Neural progenitor cell (in vitro differentiated cells): ENCODE data around the gene ZNF462. TPM values are rescaled to one million over a fixed set of nuclear protein-coding genes. Genes with fewer than 3 reads are reported as not detected.
A peak's percentile ranks its signal among the peaks of the same experiment; 100 is the strongest.

Experiments
- DNase-seq: peaks from one replicate; pipeline ENCODE4 v3.0.0-alpha.2; 2016; ENCODE audit warnings: low spot score
- H2AFZ ChIP-seq: fragments of 200-600 bp; sonication (generic); replicated peaks from 2 replicates; pipeline ENCODE4 v1.6.1; 2016; ENCODE audit warnings: antibody characterized with exemption
- H3F3A ChIP-seq: fragments of 200-600 bp; sonication (generic); 2 replicates; pipeline ENCODE4 v1.6.1; 2016; ENCODE audit warnings: antibody characterized with exemption, low read depth
- H3K27ac ChIP-seq: fragments of 200-600 bp; sonication (generic); 2 replicates; pipeline ENCODE4 v1.5.1; 2016; ENCODE audit warnings: mild to moderate bottlenecking
- H3K27me3 ChIP-seq: fragments of 200-600 bp; sonication (generic); 2 replicates; pipeline ENCODE4 v1.6.1; 2016; ENCODE audit warnings: mild to moderate bottlenecking, moderate library complexity
- H3K36me3 ChIP-seq: fragments of 200-600 bp; sonication (generic); 2 replicates; pipeline ENCODE4 v1.5.1; 2016
- H3K4me1 ChIP-seq: fragments of 200-600 bp; sonication (generic); 2 replicates; pipeline ENCODE4 v1.6.1; 2016; ENCODE audit warnings: mixed run types
- H3K4me2 ChIP-seq: fragments of 200-600 bp; sonication (generic); 2 replicates; pipeline ENCODE4 v1.6.1; 2016
- H3K4me3 ChIP-seq: fragments of 200-600 bp; sonication (generic); 2 replicates; pipeline ENCODE4 v1.5.1; 2016
- H3K79me2 ChIP-seq: fragments of 200-600 bp; sonication (generic); 2 replicates; pipeline ENCODE4 v1.6.1; 2016; ENCODE audit warnings: low read depth
- H3K9ac ChIP-seq: fragments of 200-600 bp; sonication (generic); 2 replicates; pipeline ENCODE4 v1.6.1; 2016
- H3K9me3 ChIP-seq: fragments of 200-600 bp; sonication (generic); 2 replicates; pipeline ENCODE4 v1.5.1; 2016; ENCODE audit warnings: low read depth
- H4K20me1 ChIP-seq: fragments of 200-600 bp; sonication (generic); 2 replicates; pipeline ENCODE4 v1.6.1; 2016; ENCODE audit warnings: low read depth
- H3K27ac Mint-ChIP-seq: 3 replicates; pipeline ENCODE4 v1.8.0; 2021; ENCODE audit warnings: mixed read lengths
- H3K27me3 Mint-ChIP-seq: 2 replicates; pipeline ENCODE4 v1.8.0; 2022; ENCODE audit warnings: low read depth, mild to moderate bottlenecking, inconsistent platforms, moderate library complexity, mixed read lengths; ENCODE audit not compliant: insufficient read depth
- H3K36me3 Mint-ChIP-seq: 3 replicates; pipeline ENCODE4 v1.8.0; 2021; ENCODE audit warnings: mixed read lengths
- H3K4me1 Mint-ChIP-seq: 3 replicates; pipeline ENCODE4 v1.8.0; 2021; ENCODE audit warnings: mixed read lengths
- H3K4me3 Mint-ChIP-seq: 3 replicates; pipeline ENCODE4 v1.8.0; 2021; ENCODE audit warnings: mild to moderate bottlenecking, moderate library complexity, mixed read lengths
- H3K9me3 Mint-ChIP-seq: 3 replicates; pipeline ENCODE4 v1.8.0; 2020; ENCODE audit warnings: mixed read lengths
- CTCF ChIP-seq: fragments of 200-600 bp; sonication (generic); IDR thresholded peaks from 2 replicates; pipeline ENCODE4 v1.5.1; 2017; ENCODE audit warnings: antibody characterized with exemption, mild to moderate bottlenecking
- EZH2 ChIP-seq: fragments of 200-600 bp; sonication (generic); IDR thresholded peaks from 2 replicates; pipeline ENCODE4 v1.6.1; 2017; ENCODE audit warnings: antibody characterized with exemption, mild to moderate bottlenecking, moderate library complexity
- EZH2phosphoT487 ChIP-seq: fragments of 200-600 bp; sonication (generic); IDR thresholded peaks from 2 replicates; pipeline ENCODE4 v1.6.1; 2017; ENCODE audit warnings: antibody characterized with exemption
- total RNA-seq: library from RNA; depleted of rRNA; stranded (reverse); fragments of >200 nt; gene quantifications from 2 replicates; pipeline ENCODE4 v1.2.3, GENCODE V29; 2015; ENCODE audit warnings: low replicate concordance

Gene ZNF462
- total RNA-seq, 1 donor from 2014 or later: 81.8 TPM

- H3K27ac ChIP-seq: peak overlapping the region; percentile 26
- H4K20me1 ChIP-seq: peaks cover 75% of the 10 kb centered on the region
- no peak overlapping the region for H3K9ac ChIP-seq
- H3K4me1 ChIP-seq: peaks cover 84% of the 10 kb centered on the region
- DNase-seq: no peak
- H3K9me3 ChIP-seq: no peaks in the 10 kb centered on the region
- TF ChIP-seq EZH2phosphoT487 (no peak), EZH2 (no peak), CTCF (no peak)
- H3K9me3 Mint-ChIP-seq: peaks cover 54% of the 10 kb centered on the region
- H3F3A ChIP-seq: peaks cover 23% of the 10 kb centered on the region
- H3K27ac Mint-ChIP-seq: no peak overlapping the region
- peaks cover 10% of the 10 kb centered on the region for H3K36me3 ChIP-seq
- no peak overlapping the region for H3K4me3 Mint-ChIP-seq
- H3K79me2 ChIP-seq: peaks cover 100% of the 10 kb centered on the region
- H3K27me3 ChIP-seq: no peaks in the 10 kb centered on the region
- H3K36me3 Mint-ChIP-seq: peaks cover 77% of the 10 kb centered on the region
- peak overlapping the region; percentile 96 for H3K4me2 ChIP-seq
- H3K4me3 ChIP-seq: no peak overlapping the region
- peaks cover 21% of the 10 kb centered on the region for H3K4me1 Mint-ChIP-seq
- no peak overlapping the region for H2AFZ ChIP-seq
- peaks cover 11% of the 10 kb centered on the region for H3K27me3 Mint-ChIP-seq
These were observed 5.6 kb downstream of the ZNF462 start for GRCh38 chr9:106868565-106868964.

- H3F3A ChIP-seq: peaks cover 25% of the 10 kb centered on the region
- no peaks in the 10 kb centered on the region for H3K27me3 ChIP-seq
- Mint-ChIP-seq H3K4me1 (peaks cover 21% of the 10 kb centered on the region), H3K9me3 (peaks cover 54% of the 10 kb centered on the region), H3K27me3 (peaks cover 6% of the 10 kb centered on the region), H3K27ac (no peak overlapping the region), H3K36me3 (peaks cover 81% of the 10 kb centered on the region), H3K4me3 (no peak overlapping the region)
- H3K79me2 ChIP-seq: peaks cover 100% of the 10 kb centered on the region
- DNase-seq: no peak
- no peak for TF ChIP-seq EZH2
- TF ChIP-seq EZH2phosphoT487: no peak
- no peak for TF ChIP-seq CTCF
- H3K4me1 ChIP-seq: peaks cover 88% of the 10 kb centered on the region
- no peak overlapping the region for H3K9ac ChIP-seq
- H3K4me3 ChIP-seq: no peak overlapping the region
- no peak overlapping the region for H2AFZ ChIP-seq
- H4K20me1 ChIP-seq: peaks cover 80% of the 10 kb centered on the region
- peaks cover 10% of the 10 kb centered on the region for H3K36me3 ChIP-seq
- peak overlapping the region; percentile 96 for H3K4me2 ChIP-seq
- H3K9me3 ChIP-seq: no peaks in the 10 kb centered on the region
- peak overlapping the region; percentile 26 for H3K27ac ChIP-seq
These were observed 6.1 kb downstream of the ZNF462 start for GRCh38 chr9:106869028-106869427.

DNA sequence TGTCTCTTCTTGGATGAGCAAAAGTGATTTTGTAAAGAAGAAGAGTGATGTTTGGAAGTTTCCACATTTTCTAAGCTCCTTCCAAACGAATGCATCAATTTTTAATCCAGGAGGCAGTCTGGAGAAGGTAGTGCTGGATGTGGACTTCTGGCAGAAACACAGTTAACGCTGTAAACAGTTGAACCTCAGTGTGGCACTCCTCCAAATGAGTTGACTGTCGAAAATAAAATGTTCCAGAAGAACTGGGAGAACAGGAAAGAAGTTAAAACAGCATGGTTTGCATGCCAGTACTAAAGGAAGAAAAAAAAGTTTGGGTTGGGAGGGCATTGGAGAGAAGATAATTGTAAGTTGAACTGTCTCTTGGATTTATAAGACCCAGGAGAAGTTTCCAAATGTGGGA is 6.5 kb downstream of the ZNF462 start:
- Mint-ChIP-seq H3K36me3 (peaks cover 84% of the 10 kb centered on the region), H3K27ac (no peak overlapping the region), H3K9me3 (peaks cover 54% of the 10 kb centered on the region), H3K4me3 (no peak overlapping the region), H3K27me3 (peaks cover 3% of the 10 kb centered on the region), H3K4me1 (peaks cover 20% of the 10 kb centered on the region)
- H3K36me3 ChIP-seq: peaks cover 10% of the 10 kb centered on the region
- H3F3A ChIP-seq: peaks cover 28% of the 10 kb centered on the region
- peaks cover 91% of the 10 kb centered on the region for H3K4me1 ChIP-seq
- peaks cover 100% of the 10 kb centered on the region for H3K79me2 ChIP-seq
- no peak overlapping the region for H3K4me3 ChIP-seq
- peak overlapping the region; percentile 85 for H3K27ac ChIP-seq
- no peak for DNase-seq
- TF ChIP-seq EZH2 (no peak), EZH2phosphoT487 (no peak), CTCF (no peak)
- peaks cover 84% of the 10 kb centered on the region for H4K20me1 ChIP-seq
- H3K9ac ChIP-seq: no peak overlapping the region
- H3K4me2 ChIP-seq: peak overlapping the region; percentile 96
- no peak overlapping the region for H2AFZ ChIP-seq
- no peaks in the 10 kb centered on the region for H3K27me3 ChIP-seq
- no peaks in the 10 kb centered on the region for H3K9me3 ChIP-seq
